HG02870 (cell line): ENCODE results near the gene UGT2A2.

Experiments used
- ATAC-seq: cut with Tn5 transposase; IDR thresholded peaks from one replicate; pipeline ENCODE4 v1.9.1; 2021; ENCODE audit warnings: mild to moderate bottlenecking, moderate library complexity; ENCODE audit not compliant: unreplicated experiment

Gene UGT2A2

GRCh38 chr4:69576251-69576877 is 63.1 kb downstream of the UGT2A2 start:
- ATAC-seq: no peak

- no peak for ATAC-seq
Observed at GRCh38 chr4:69568787-69569186, 70.7 kb downstream of the UGT2A2 start.

GRCh38 chr4:69563424-69563823 is 76.0 kb downstream of the UGT2A2 start:
- no peak for ATAC-seq

- ATAC-seq: no peak
Observed at GRCh38 chr4:69549651-69550050, 89.8 kb downstream of the UGT2A2 start.

GRCh38 chr4:69546134-69546765 is 93.2 kb downstream of the UGT2A2 start:
- ATAC-seq: no peak
